Transverse colon (tissue), 3 donors: ENCODE results near the gene SORL1-AS1.

Experiments used
- EP300 ChIP-seq: sonication (generic); formaldehyde crosslinking; IDR thresholded peaks from one replicate; pipeline ENCODE4 v1.6.1; 2017; ENCODE audit warnings: antibody characterized with exemption, low read depth
- POLR2A ChIP-seq: fragments of 450-650 bp; IDR thresholded peaks from one replicate; pipeline ENCODE4 v1.6.1; 2016; ENCODE audit warnings: antibody characterized with exemption, mild to moderate bottlenecking, moderate library complexity
- TF ChIP-seq, protein P1 (sequence below), 5 experiments: fragments of 200-600 bp in 3 of 5; fragments of 450-650 bp in 2 of 5; sonication (generic) in 3 of 5; IDR thresholded peaks; 1 replicate in 2 of 5; 2 replicates in 3 of 5; pipeline ENCODE4 v1.5.1; 2016 to 2017; ENCODE audit warnings: antibody characterized with exemption in 5 of 5, inconsistent platforms in 3 of 5, mild to moderate bottlenecking in 2 of 5, moderate library complexity in 1 of 5

DNA sequence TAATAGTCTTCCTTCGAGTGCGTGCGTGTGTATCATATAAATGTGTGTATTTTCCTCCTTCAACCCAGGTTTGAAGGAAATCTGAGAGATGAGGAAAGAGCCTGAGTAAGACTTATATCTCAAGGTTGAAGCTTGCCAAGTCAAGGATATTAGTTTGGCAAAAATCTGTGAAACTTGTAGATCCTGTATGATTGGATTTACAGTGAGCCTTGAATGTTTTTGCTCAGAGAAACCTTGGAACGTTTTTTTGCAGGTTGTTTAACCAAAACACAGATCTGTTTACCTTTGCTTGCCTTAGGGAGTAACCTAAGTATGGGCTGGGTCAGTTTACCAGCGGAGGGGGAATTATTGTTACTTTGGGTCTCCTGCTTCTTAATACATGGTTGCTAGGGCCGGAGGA is 35.9 kb upstream of the SORL1-AS1 start:
- TF ChIP-seq, protein P1, sequence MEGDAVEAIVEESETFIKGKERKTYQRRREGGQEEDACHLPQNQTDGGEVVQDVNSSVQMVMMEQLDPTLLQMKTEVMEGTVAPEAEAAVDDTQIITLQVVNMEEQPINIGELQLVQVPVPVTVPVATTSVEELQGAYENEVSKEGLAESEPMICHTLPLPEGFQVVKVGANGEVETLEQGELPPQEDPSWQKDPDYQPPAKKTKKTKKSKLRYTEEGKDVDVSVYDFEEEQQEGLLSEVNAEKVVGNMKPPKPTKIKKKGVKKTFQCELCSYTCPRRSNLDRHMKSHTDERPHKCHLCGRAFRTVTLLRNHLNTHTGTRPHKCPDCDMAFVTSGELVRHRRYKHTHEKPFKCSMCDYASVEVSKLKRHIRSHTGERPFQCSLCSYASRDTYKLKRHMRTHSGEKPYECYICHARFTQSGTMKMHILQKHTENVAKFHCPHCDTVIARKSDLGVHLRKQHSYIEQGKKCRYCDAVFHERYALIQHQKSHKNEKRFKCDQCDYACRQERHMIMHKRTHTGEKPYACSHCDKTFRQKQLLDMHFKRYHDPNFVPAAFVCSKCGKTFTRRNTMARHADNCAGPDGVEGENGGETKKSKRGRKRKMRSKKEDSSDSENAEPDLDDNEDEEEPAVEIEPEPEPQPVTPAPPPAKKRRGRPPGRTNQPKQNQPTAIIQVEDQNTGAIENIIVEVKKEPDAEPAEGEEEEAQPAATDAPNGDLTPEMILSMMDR (IDR thresholded peaks at IDR 0.05): no peak
- no peak for TF ChIP-seq EP300
- no peak for TF ChIP-seq POLR2A
